Neutrophil (primary cell): ENCODE measurements around the gene COQ3.

Experiments used
- H3K27ac ChIP-seq: fragments of 200-600 bp; sonication (generic); 2 replicates; pipeline ENCODE4 v1.5.1; 2016; ENCODE audit warnings: mild to moderate bottlenecking, moderate library complexity
- H3K27me3 ChIP-seq: fragments of 200-600 bp; sonication (generic); 2 replicates; pipeline ENCODE4 v1.6.0; 2016; ENCODE audit warnings: mild to moderate bottlenecking
- H3K36me3 ChIP-seq: fragments of 200-600 bp; sonication (generic); 2 replicates; pipeline ENCODE4 v1.5.1; 2017
- H3K4me1 ChIP-seq, 2 experiments: fragments of 200-600 bp in 1 of 2; sonication (generic) in 1 of 2; 1 replicate in 1 of 2; 2 replicates in 1 of 2; pipeline versions ENCODE4 v1.5.1 to v1.6.1; 2013 to 2016; ENCODE audit warnings: low read depth in 1 of 2, low read length in 1 of 2, mild to moderate bottlenecking in 1 of 2, moderate library complexity in 1 of 2; ENCODE audit not compliant: control insufficient read depth in 1 of 2, insufficient read depth in 1 of 2
- H3K4me3 ChIP-seq, 2 experiments: fragments of 200-600 bp in 1 of 2; sonication (generic) in 1 of 2; 1 replicate in 1 of 2; 2 replicates in 1 of 2; pipeline ENCODE4 v1.5.1; 2013 to 2016; ENCODE audit warnings: low read depth in 1 of 2, low read length in 1 of 2, mild to moderate bottlenecking in 1 of 2, moderate library complexity in 1 of 2
- H3K9me3 ChIP-seq: fragments of 200-600 bp; sonication (generic); 2 replicates; pipeline ENCODE4 v1.5.1; 2016
- CTCF ChIP-seq: fragments of 200-600 bp; sonication (generic); IDR thresholded peaks from 2 replicates; pipeline ENCODE4 v1.5.1; 2016; ENCODE audit warnings: antibody characterized with exemption

Gene COQ3, protein sequence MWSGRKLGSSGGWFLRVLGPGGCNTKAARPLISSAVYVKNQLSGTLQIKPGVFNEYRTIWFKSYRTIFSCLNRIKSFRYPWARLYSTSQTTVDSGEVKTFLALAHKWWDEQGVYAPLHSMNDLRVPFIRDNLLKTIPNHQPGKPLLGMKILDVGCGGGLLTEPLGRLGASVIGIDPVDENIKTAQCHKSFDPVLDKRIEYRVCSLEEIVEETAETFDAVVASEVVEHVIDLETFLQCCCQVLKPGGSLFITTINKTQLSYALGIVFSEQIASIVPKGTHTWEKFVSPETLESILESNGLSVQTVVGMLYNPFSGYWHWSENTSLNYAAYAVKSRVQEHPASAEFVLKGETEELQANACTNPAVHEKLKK

GRCh38 chr6:99393698-99394531, at the start of gene COQ3:
Gene COQ3 (minus strand): TSS chr6:99394195. CDS start chr6:99394179, 16 bp downstream.
- no peak within 1 kb of the TSS for H3K27ac ChIP-seq
- no peaks in the 10 kb centered on the region for H3K27me3 ChIP-seq
- no peaks in the 10 kb centered on the region for H3K9me3 ChIP-seq
- H3K36me3 ChIP-seq, result peaks cover 21% of the 10 kb centered on the region
- peak within 1 kb of the TSS; percentile 57 to 64 for H3K4me3 ChIP-seq
- peaks cover 3 to 5% of the 10 kb centered on the region in 2 experiments for H3K4me1 ChIP-seq
- TF ChIP-seq CTCF, result no peak

- H3K27ac ChIP-seq, result no peak overlapping the region
- no peaks in the 10 kb centered on the region for H3K4me1 ChIP-seq
- no peaks in the 10 kb centered on the region for H3K36me3 ChIP-seq
- no peak overlapping the region for H3K4me3 ChIP-seq
- H3K9me3 ChIP-seq, result no peaks in the 10 kb centered on the region
- TF ChIP-seq CTCF, result peak; percentile 69
- H3K27me3 ChIP-seq, result no peaks in the 10 kb centered on the region
Observed at GRCh38 chr6:99434702-99435530, 40.9 kb upstream of the COQ3 start.

- Histone ChIP-seq H3K27me3 (no peaks in the 10 kb centered on the region), H3K4me3 (no peak overlapping the region), H3K9me3 (no peaks in the 10 kb centered on the region), H3K27ac (no peak overlapping the region), H3K36me3 (no peaks in the 10 kb centered on the region), H3K4me1 (no peaks in the 10 kb centered on the region)
- no peak for TF ChIP-seq CTCF
Observed at GRCh38 chr6:99432877-99433276, 38.9 kb upstream of the COQ3 start.

- Histone ChIP-seq H3K4me1 (no peaks in the 10 kb centered on the region), H3K4me3 (no peak overlapping the region), H3K9me3 (no peaks in the 10 kb centered on the region), H3K27ac (no peak overlapping the region), H3K36me3 (no peaks in the 10 kb centered on the region), H3K27me3 (no peaks in the 10 kb centered on the region)
- no peak for TF ChIP-seq CTCF
Observed at GRCh38 chr6:99431901-99432300, 37.9 kb upstream of the COQ3 start.

GRCh38 chr6:99427988-99428387, 34.0 kb upstream of the COQ3 start:
- H3K27ac ChIP-seq, result no peak overlapping the region
- no peak overlapping the region for H3K4me3 ChIP-seq
- peaks cover 24 to 26% of the 10 kb centered on the region in 2 experiments for H3K4me1 ChIP-seq
- no peaks in the 10 kb centered on the region for H3K9me3 ChIP-seq
- H3K36me3 ChIP-seq, result no peaks in the 10 kb centered on the region
- H3K27me3 ChIP-seq, result no peaks in the 10 kb centered on the region
- TF ChIP-seq CTCF, result no peak
